Nephron progenitor cell (in vitro differentiated cells): Measurements from ENCODE around the gene MMD.
"Not testable (repeated sequence)": the region's sequence is repeated elsewhere in the genome, so short reads cannot be mapped to it uniquely, and the experiment has no call there.

Experiments
- DNase-seq: peaks from one replicate; pipeline ENCODE4 v3.0.0; 2021
- H3K27ac Mint-ChIP-seq: 2 replicates; pipeline ENCODE4 v1.8.0; 2021; ENCODE audit warnings: mild to moderate bottlenecking, moderate library complexity, mixed read lengths
- H3K27me3 Mint-ChIP-seq: 2 replicates; pipeline ENCODE4 v1.8.0; 2021; ENCODE audit warnings: mild to moderate bottlenecking, low read depth, mixed read lengths; ENCODE audit not compliant: poor library complexity
- H3K36me3 Mint-ChIP-seq: 2 replicates; pipeline ENCODE4 v1.8.0; 2021; ENCODE audit warnings: low read depth, mixed read lengths
- H3K4me1 Mint-ChIP-seq: 2 replicates; pipeline ENCODE4 v1.8.0; 2021; ENCODE audit warnings: mixed read lengths
- H3K4me3 Mint-ChIP-seq: 2 replicates; pipeline ENCODE4 v1.8.0; 2021; ENCODE audit warnings: mild to moderate bottlenecking, moderate library complexity, mixed read lengths
- H3K9me3 Mint-ChIP-seq: 2 replicates; pipeline ENCODE4 v1.8.0; 2021; ENCODE audit warnings: mild to moderate bottlenecking, moderate library complexity, mixed read lengths
- TF ChIP-seq, protein P1 (sequence below): fragments of 200-600 bp; sonication (generic); IDR thresholded peaks from 2 replicates; pipeline ENCODE4 v1.5.0; 2021; ENCODE audit warnings: antibody characterized with exemption

Gene MMD

DNA sequence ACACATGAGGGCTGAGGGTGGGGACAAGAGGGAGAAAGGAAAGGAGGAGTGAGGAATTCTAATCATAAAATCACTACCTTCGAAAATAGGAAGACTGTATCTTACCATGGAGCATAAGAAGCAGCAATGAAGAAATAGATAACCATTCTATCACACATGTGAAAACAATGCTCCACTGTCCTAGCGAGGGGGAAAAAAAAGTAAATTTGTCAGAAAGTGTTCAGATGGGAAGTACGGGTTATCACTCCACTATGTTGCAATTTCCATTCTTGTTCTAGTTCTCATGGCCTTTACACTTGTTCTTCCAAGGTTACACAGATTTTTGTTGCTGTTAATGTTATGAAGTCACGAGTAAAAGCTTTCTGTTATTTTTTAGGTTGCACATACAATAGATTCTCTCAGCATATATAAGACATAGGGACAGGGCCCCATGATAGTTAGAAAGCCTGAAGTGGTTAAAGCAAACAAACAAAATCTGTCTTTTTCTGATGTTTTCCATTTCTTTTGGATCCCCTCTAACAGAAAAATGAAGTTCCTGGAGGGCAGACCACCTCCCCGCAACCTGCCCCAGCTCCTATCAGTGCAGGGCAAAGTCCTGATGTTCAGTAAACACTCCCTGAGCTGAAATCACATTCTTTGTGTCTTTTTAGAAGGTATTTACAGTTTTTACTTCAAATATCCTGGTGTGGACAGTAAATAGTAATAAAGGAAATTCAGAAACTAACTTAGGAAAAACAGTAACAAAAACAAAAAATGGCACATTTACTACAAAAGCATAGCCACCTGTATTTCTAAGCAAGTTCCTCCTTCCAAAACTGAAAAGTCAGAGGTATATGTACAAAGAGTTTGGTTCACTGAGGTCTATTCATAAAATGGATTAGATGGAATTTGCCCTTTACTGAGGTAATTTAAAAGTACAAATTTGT, 13.7 kb downstream of the MMD start:
- no peaks in the 10 kb centered on the region for H3K4me1 Mint-ChIP-seq
- H3K36me3 Mint-ChIP-seq, result peaks cover 72% of the 10 kb centered on the region
- no peaks in the 10 kb centered on the region for H3K27me3 Mint-ChIP-seq
- no peak overlapping the region for H3K4me3 Mint-ChIP-seq
- H3K9me3 Mint-ChIP-seq, result no peaks in the 10 kb centered on the region
- no peak for DNase-seq
- TF ChIP-seq, protein P1, sequence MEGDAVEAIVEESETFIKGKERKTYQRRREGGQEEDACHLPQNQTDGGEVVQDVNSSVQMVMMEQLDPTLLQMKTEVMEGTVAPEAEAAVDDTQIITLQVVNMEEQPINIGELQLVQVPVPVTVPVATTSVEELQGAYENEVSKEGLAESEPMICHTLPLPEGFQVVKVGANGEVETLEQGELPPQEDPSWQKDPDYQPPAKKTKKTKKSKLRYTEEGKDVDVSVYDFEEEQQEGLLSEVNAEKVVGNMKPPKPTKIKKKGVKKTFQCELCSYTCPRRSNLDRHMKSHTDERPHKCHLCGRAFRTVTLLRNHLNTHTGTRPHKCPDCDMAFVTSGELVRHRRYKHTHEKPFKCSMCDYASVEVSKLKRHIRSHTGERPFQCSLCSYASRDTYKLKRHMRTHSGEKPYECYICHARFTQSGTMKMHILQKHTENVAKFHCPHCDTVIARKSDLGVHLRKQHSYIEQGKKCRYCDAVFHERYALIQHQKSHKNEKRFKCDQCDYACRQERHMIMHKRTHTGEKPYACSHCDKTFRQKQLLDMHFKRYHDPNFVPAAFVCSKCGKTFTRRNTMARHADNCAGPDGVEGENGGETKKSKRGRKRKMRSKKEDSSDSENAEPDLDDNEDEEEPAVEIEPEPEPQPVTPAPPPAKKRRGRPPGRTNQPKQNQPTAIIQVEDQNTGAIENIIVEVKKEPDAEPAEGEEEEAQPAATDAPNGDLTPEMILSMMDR, result no peak
- peak overlapping the region; percentile 33 for H3K27ac Mint-ChIP-seq

DNA sequence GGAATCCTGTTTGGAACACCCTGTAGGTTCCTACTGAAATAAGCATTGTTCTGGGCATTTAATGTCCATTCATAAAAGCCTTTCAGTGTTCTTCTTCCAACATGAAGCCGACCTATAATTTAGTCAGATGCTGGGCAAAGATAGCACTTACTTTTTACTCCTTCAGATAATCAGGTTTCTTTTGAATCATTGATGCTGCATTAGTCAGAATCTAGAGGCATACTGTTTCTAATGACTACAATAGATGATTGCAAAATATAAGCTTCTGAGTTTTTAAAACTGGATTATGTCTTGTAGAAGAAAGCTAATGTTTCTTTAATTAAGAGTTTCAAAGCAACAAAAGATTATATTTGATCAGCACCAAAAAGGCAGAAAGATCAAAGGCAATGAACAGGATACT, 16.0 kb downstream of the MMD start:
- H3K27ac Mint-ChIP-seq, result no peak overlapping the region
- peaks cover 71% of the 10 kb centered on the region for H3K36me3 Mint-ChIP-seq
- no peaks in the 10 kb centered on the region for H3K4me1 Mint-ChIP-seq
- H3K27me3 Mint-ChIP-seq, result no peaks in the 10 kb centered on the region
- TF ChIP-seq, protein P1, result no peak
- no peak for DNase-seq
- H3K4me3 Mint-ChIP-seq, result no peak overlapping the region
- no peaks in the 10 kb centered on the region for H3K9me3 Mint-ChIP-seq

DNA sequence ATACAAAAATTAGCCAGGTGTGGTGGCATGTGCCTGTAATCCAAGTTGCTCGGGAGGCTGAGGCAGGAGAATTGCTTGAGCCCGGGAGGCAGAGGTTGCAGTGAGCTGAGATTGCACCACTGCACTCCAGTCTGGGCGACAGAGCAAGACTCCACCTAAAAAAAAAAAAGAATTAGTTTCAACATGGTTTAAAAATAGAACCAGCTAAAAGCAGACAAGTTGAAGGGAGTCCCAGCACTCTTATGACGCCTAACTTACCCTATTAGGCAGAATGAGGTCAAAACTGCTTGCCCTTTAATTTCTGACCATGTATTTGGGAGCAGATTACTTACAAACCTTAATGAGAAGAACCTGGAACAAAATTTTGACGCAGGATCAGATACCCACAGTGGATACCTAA, 17.4 kb downstream of the MMD start:
- H3K4me3 Mint-ChIP-seq, H3K9me3 Mint-ChIP-seq, H3K4me1 Mint-ChIP-seq, DNase-seq, H3K27me3 Mint-ChIP-seq, H3K27ac Mint-ChIP-seq: not testable (repeated sequence)
- peaks cover 78% of the 10 kb centered on the region for H3K36me3 Mint-ChIP-seq

DNA sequence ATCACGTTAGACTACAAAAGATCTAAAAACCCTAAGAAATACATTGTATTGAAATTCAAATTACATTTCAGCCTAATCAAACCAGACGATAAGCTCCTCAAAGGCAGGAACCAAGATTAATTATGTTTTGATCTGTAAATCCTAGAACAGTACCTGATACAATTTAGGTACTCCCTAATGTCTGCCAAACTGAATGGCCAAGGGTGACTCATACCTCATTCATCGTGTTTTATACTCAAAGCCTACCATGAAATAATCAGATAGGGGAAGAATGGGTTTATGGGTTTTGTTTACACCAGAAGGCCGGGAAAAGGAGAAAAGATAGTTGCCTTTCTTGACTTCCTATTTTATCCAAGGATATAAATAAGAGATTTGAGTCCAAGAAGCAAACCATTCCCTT, 19.3 kb downstream of the MMD start:
- no peak for DNase-seq
- no peak overlapping the region for H3K4me3 Mint-ChIP-seq
- H3K4me1 Mint-ChIP-seq, result no peaks in the 10 kb centered on the region
- H3K27me3 Mint-ChIP-seq, result no peaks in the 10 kb centered on the region
- H3K36me3 Mint-ChIP-seq, result peaks cover 80% of the 10 kb centered on the region
- H3K9me3 Mint-ChIP-seq, result no peaks in the 10 kb centered on the region
- TF ChIP-seq, protein P1, result no peak
- no peak overlapping the region for H3K27ac Mint-ChIP-seq

DNA sequence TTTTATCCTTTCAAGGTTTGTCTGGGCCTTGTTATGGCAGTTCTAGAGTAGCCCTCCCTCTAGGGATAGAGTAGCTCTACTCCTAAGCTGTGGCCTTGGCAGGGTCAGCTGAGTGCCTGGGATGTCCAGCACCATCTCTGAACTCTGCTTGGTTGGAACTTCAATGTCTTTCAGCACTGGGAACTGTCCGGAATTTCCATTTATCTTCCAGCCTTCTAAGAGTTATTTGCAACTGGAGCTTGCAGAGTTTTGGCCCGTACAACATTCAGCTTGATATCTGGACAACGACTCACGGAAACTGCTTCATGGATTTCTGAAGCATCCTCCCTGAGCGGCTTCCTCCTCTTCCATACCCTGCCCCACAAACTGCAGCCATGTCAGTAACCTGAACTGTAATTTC, 22.9 kb downstream of the MMD start:
- TF ChIP-seq, protein P1, result no peak
- Mint-ChIP-seq H3K27ac (peak overlapping the region; percentile 74), H3K36me3 (peaks cover 79% of the 10 kb centered on the region), H3K4me3 (no peak overlapping the region), H3K4me1 (peaks cover 13% of the 10 kb centered on the region), H3K9me3 (no peaks in the 10 kb centered on the region), H3K27me3 (no peaks in the 10 kb centered on the region)
- no peak for DNase-seq

DNA sequence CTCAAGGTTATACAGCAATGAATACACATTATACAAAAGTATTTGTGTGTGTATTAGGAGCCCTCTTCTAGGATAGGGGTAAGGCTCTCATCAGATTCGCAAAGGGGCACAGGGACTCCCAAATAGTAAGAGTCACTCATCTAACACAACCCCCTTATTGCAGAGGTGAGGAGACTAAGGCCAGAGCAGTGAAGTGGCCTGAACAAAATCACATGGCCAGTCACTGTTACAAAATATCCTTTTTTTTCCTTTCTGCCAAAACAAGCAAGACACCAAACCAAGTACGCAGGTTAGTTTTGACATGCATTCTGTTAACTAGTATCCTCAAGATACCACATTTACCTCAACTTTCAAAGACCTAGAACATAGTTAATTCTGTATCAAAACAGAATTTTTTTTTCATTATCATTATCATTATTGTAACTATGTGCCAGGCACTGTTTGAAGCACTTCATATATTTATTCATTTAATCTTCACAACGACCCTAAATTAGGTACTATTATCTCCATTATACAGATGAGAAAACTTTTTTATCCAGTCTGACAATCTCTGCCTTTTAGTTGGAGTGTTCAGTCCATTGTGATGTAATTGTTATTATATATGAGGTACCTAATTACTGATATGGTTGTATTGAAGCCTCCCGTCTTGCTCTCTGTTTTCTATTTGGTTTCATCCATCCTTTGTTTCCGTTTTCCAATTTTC, 25.7 kb downstream of the MMD start:
- TF ChIP-seq, protein P1, result no peak
- Mint-ChIP-seq H3K27ac (no peak overlapping the region), H3K4me1 (peaks cover 26% of the 10 kb centered on the region), H3K36me3 (peaks cover 66% of the 10 kb centered on the region), H3K27me3 (no peaks in the 10 kb centered on the region), H3K9me3 (no peaks in the 10 kb centered on the region), H3K4me3 (no peak overlapping the region)
- DNase-seq, result no peak
